Uterus (tissue), 4 donors: Measurements from ENCODE around the gene ITGAD. TPM values are rescaled to one million over a fixed set of nuclear protein-coding genes. Genes with fewer than 3 reads are reported as not detected.

Experiments
- DNase-seq, 2 donors: peaks; one replicate each; pipeline ENCODE4 v3.0.0-alpha.2; 2019 to 2020
- H3K27ac ChIP-seq, 2 donors: fragments of 200-600 bp; sonication (generic); 1 replicate in 1 of 2; 2 replicates in 1 of 2; pipeline ENCODE4 v1.5.1; 2016 to 2018
- H3K27me3 ChIP-seq, 2 donors: fragments of 200-600 bp; sonication (generic); one replicate each; pipeline ENCODE4 v1.5.1; 2018 to 2019; ENCODE audit warnings: control low read depth in 1 of 2
- H3K36me3 ChIP-seq, 2 donors: fragments of 200-600 bp; sonication (generic); one replicate each; pipeline ENCODE4 v1.5.1; 2019; ENCODE audit warnings: control low read depth in 1 of 2
- H3K4me1 ChIP-seq, 2 donors: fragments of 200-600 bp; sonication (generic); one replicate each; pipeline ENCODE4 v1.5.1; 2018 to 2019; ENCODE audit warnings: control low read depth in 1 of 2
- H3K4me3 ChIP-seq, 2 donors: fragments of 200-600 bp; sonication (generic); 1 replicate in 1 of 2; 2 replicates in 1 of 2; pipeline ENCODE4 v1.5.1; 2018 to 2019; ENCODE audit warnings: mild to moderate bottlenecking in 1 of 2
- H3K9me3 ChIP-seq, 2 donors: fragments of 200-600 bp; sonication (generic); one replicate each; pipeline ENCODE4 v1.5.1; 2019; ENCODE audit warnings: control low read depth in 1 of 2
- CTCF ChIP-seq, 4 experiments: fragments of 200-600 bp in 2 of 4; fragments of 450-650 bp in 2 of 4; sonication (generic) in 2 of 4; IDR thresholded peaks; one replicate each; pipeline ENCODE4 v1.5.1; 2016 to 2019; ENCODE audit warnings: antibody characterized with exemption in 4 of 4, mild to moderate bottlenecking in 2 of 4, moderate library complexity in 1 of 4
- POLR2A ChIP-seq, 2 donors: fragments of 450-650 bp; IDR thresholded peaks; one replicate each; pipeline ENCODE4 v1.6.1; 2016; ENCODE audit warnings: antibody characterized with exemption in 2 of 2, mild to moderate bottlenecking in 1 of 2, moderate library complexity in 1 of 2
- intact Hi-C: fragments of 100-400 bp; cut with DNase I; formaldehyde crosslinking; loops from one replicate; pipeline ENCODE4 v1.15.1; 2023; ENCODE audit warnings: low total_unique reads
- total RNA-seq, 4 donors: library from RNA; depleted of rRNA in 3 of 4; stranded (reverse); fragments of >200 nt in 3 of 4; gene quantifications; one replicate each; pipeline versions ENCODE4 v1.1.0 to v1.2.4, GENCODE V29; 2014 to 2023
- donor health status: DM: yes; HTN: yes; CAD: no.

ITGAD gene
- total RNA-seq, 4 donors from 2014 or later: 0.12 TPM; not detected in 3

- H3K9me3 ChIP-seq: no peaks in the 10 kb centered on the region
- no peak overlapping the region for H3K27ac ChIP-seq
- H3K27me3 ChIP-seq: no peaks in the 10 kb centered on the region
- DNase-seq: no peak
- no peak for TF ChIP-seq CTCF (IDR thresholded peaks at IDR 0.05)
- no peak for TF ChIP-seq POLR2A (IDR thresholded peaks at IDR 0.05)
- intact Hi-C loops: no loop called here
- H3K4me3 ChIP-seq: no peak overlapping the region
- peaks cover 0 to 16% of the 10 kb centered on the region in 2 donors for H3K4me1 ChIP-seq
- no peaks in the 10 kb centered on the region for H3K36me3 ChIP-seq
These were observed 68.2 kb downstream of the ITGAD start for GRCh38 chr16:31461201-31461920.

GRCh38 chr16:31461921-31462804, 69.0 kb downstream of the ITGAD start:
- intact Hi-C loops: no loop called here
- Histone ChIP-seq H3K4me1 (peaks cover 0 to 8% of the 10 kb centered on the region in 2 donors), H3K27ac (no peak overlapping the region), H3K9me3 (no peaks in the 10 kb centered on the region), H3K36me3 (no peaks in the 10 kb centered on the region), H3K27me3 (no peaks in the 10 kb centered on the region), H3K4me3 (no peak overlapping the region)
- DNase-seq: peak in 1 of 2 donors; percentile 18
- TF ChIP-seq CTCF (IDR thresholded peaks at IDR 0.05) (no peak), POLR2A (IDR thresholded peaks at IDR 0.05) (no peak)

GRCh38 chr16:31464348-31464769, 71.2 kb downstream of the ITGAD start:
- intact Hi-C loops: no loop called here
- no peaks in the 10 kb centered on the region for H3K27me3 ChIP-seq
- no peak for DNase-seq
- no peaks in the 10 kb centered on the region for H3K36me3 ChIP-seq
- H3K4me3 ChIP-seq: no peak overlapping the region
- no peaks in the 10 kb centered on the region for H3K9me3 ChIP-seq
- no peak overlapping the region for H3K27ac ChIP-seq
- no peaks in the 10 kb centered on the region for H3K4me1 ChIP-seq
- TF ChIP-seq CTCF (IDR thresholded peaks at IDR 0.05): no peak
- no peak for TF ChIP-seq POLR2A (IDR thresholded peaks at IDR 0.05)

- Histone ChIP-seq H3K4me3 (no peak overlapping the region), H3K9me3 (no peaks in the 10 kb centered on the region), H3K27me3 (no peaks in the 10 kb centered on the region), H3K36me3 (no peaks in the 10 kb centered on the region), H3K4me1 (no peaks in the 10 kb centered on the region), H3K27ac (no peak overlapping the region)
- TF ChIP-seq POLR2A (IDR thresholded peaks at IDR 0.05): no peak
- TF ChIP-seq CTCF (IDR thresholded peaks at IDR 0.05): no peak
- intact Hi-C loops: no loop called here
- no peak for DNase-seq
These were observed 71.7 kb downstream of the ITGAD start for GRCh38 chr16:31464781-31465260.
